Left lung (tissue), 10 donors: Measurements from ENCODE around the gene C10orf90. TPM values are rescaled to one million over a fixed set of nuclear protein-coding genes. Genes with fewer than 3 reads are reported as not detected.

Source experiments
- ATAC-seq: fragments of 200-7000 bp; cut with Tn5 transposase; one replicate; pipeline ENCODE4 v1.9.1; 2020; ENCODE audit warnings: moderate library complexity
- DNase-seq, 4 donors: peaks; one replicate each; pipeline ENCODE4 v3.0.0-alpha.2; 2013 to 2020
- H3K27ac ChIP-seq, 2 donors: fragments of 200-600 bp; sonication (generic) in 1 of 2; one replicate each; pipeline versions ENCODE4 v1.5.0 to v1.8.0; 2020 to 2021
- H3K27me3 ChIP-seq, 2 donors: fragments of 200-600 bp; sonication (generic) in 1 of 2; one replicate each; pipeline versions ENCODE4 v1.5.0 to v1.8.0; 2020 to 2021
- H3K36me3 ChIP-seq, 2 donors: fragments of 200-600 bp; sonication (generic) in 1 of 2; one replicate each; pipeline versions ENCODE4 v1.5.0 to v1.8.0; 2020 to 2021
- H3K4me1 ChIP-seq, 2 donors: fragments of 200-600 bp; one replicate each; pipeline ENCODE4 v1.8.0; 2021
- H3K4me3 ChIP-seq, 2 donors: fragments of 200-600 bp; sonication (generic) in 1 of 2; one replicate each; pipeline versions ENCODE4 v1.5.0 to v1.8.0; 2020 to 2021; ENCODE audit warnings: mild to moderate bottlenecking in 1 of 2
- H3K9me3 ChIP-seq, 2 donors: fragments of 200-600 bp; sonication (generic) in 1 of 2; one replicate each; pipeline versions ENCODE4 v1.5.0 to v1.8.0; 2020 to 2021
- intact Hi-C, 2 donors: fragments of 100-400 bp; cut with DNase I; formaldehyde crosslinking; loops; one replicate each; pipeline versions ENCODE4 v1.11.2 to v1.14.2; 2022
- polyA plus RNA-seq, 6 donors: library from polyadenylated mRNA; unstranded; fragments of 120-200 nt; gene quantifications; one replicate each; pipeline ENCODE4 v1.2.1, GENCODE V29; 2013; ENCODE audit not compliant: insufficient read length in 6 of 6
- total RNA-seq, 2 donors: library from RNA; stranded (reverse); fragmentation: NEBNext Ultra II Directional; extraction: Animal tissue kit (Norgen Biotek cat#: 25700); gene quantifications; one replicate each; pipeline ENCODE4 v1.2.1, GENCODE V29; 2021
- TF ChIP-seq, protein P1 (sequence below), 2 donors: fragments of 200-600 bp; sonication (generic) in 1 of 2; IDR thresholded peaks; one replicate each; pipeline versions ENCODE4 v1.5.0 to v1.8.0; 2021; ENCODE audit warnings: antibody characterized with exemption in 2 of 2
- donor health status: DM: no; HTN: yes; CAD: no.
- donor health status: DM: no; HTN: no; CAD: no.

Gene C10orf90
- total and polyA plus RNA-seq, 8 donors = 12.6 to 29.8 (median 20.5) TPM; not detected in 2

DNA sequence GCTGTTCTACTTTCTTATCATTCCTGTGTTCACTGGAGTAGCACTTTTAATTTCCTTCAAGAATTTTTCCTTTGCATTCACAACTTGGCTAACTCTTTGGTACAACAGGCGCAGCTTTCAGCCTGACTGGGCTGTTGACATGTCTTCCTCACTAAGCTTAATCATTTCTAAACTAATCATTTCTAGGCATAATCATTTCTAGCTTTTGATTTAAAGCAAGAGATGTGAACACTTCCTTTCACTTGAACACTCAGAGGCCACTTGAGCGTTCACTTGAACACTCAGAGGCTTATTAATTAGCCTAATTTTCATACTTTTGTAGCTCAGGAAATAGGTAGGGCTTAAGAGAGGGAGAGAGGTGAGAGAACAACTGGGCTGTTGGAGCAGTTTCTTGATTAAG lies 15.9 kb downstream of the C10orf90 start:
- ATAC-seq = peak; percentile 38
- DNase-seq = no peak
- Histone ChIP-seq H3K4me3 (no peak overlapping the region), H3K36me3 (no peaks in the 10 kb centered on the region), H3K27me3 (no peaks in the 10 kb centered on the region), H3K27ac (no peak overlapping the region), H3K9me3 (no peaks in the 10 kb centered on the region), H3K4me1 (no peaks in the 10 kb centered on the region)
- intact Hi-C loops = no loop called here
- TF ChIP-seq, protein P1, sequence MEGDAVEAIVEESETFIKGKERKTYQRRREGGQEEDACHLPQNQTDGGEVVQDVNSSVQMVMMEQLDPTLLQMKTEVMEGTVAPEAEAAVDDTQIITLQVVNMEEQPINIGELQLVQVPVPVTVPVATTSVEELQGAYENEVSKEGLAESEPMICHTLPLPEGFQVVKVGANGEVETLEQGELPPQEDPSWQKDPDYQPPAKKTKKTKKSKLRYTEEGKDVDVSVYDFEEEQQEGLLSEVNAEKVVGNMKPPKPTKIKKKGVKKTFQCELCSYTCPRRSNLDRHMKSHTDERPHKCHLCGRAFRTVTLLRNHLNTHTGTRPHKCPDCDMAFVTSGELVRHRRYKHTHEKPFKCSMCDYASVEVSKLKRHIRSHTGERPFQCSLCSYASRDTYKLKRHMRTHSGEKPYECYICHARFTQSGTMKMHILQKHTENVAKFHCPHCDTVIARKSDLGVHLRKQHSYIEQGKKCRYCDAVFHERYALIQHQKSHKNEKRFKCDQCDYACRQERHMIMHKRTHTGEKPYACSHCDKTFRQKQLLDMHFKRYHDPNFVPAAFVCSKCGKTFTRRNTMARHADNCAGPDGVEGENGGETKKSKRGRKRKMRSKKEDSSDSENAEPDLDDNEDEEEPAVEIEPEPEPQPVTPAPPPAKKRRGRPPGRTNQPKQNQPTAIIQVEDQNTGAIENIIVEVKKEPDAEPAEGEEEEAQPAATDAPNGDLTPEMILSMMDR (IDR thresholded peaks at IDR 0.05) = no peak

DNA sequence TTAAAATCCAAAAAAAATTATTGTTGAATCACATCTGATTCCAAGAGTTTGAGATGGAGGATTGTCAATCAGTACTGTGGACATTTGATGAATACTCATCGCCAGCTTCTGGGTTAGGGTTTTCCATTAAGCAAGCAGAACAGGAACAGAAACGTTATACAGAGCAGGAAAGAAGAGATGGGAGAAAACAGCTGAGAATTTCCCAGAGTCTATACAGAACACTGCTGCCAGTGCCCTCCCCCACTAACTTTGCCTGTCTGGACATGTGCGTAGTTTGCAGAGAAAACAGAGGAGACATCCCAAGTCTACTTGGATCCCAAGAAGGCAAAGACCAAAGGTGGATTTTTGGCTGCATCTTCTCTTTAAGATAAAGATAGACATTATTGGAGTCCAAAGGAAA lies 19.0 kb downstream of the C10orf90 start:
- Histone ChIP-seq H3K27me3 (no peaks in the 10 kb centered on the region), H3K4me3 (no peak overlapping the region), H3K36me3 (no peaks in the 10 kb centered on the region), H3K4me1 (no peaks in the 10 kb centered on the region), H3K27ac (no peak overlapping the region), H3K9me3 (no peaks in the 10 kb centered on the region)
- DNase-seq = no peak
- no peak for ATAC-seq
- intact Hi-C loops = no loop called here
- TF ChIP-seq, protein P1 (IDR thresholded peaks at IDR 0.05) = no peak

DNA sequence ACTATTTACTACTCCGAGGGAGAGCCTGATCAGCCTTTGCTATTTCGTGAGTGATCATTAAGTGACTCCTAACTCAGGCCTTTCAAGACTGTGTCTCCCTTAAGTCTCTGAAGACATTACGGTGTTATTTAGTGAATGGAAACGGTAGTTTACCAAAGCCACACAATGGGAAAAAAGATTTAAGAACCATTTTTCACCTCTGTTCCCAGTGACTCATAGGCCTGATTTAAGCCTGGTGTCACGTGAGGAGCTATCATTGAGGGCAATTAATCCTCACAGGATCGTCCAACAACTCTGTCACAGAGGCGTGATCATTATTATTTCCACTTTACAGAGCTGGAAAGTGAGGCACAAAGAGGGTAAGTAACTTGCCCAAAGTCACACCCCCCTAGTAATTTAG lies 20.3 kb downstream of the C10orf90 start:
- Histone ChIP-seq H3K4me3 (no peak overlapping the region), H3K9me3 (no peaks in the 10 kb centered on the region), H3K27me3 (no peaks in the 10 kb centered on the region), H3K27ac (no peak overlapping the region), H3K36me3 (no peaks in the 10 kb centered on the region), H3K4me1 (no peaks in the 10 kb centered on the region)
- ATAC-seq = no peak
- TF ChIP-seq, protein P1 (IDR thresholded peaks at IDR 0.05) = no peak
- DNase-seq = no peak
- intact Hi-C loops = no loop called here

GRCh38 chr10:126647116-126647515 lies 23.4 kb downstream of the C10orf90 start:
- intact Hi-C loops = no loop called here
- Histone ChIP-seq H3K4me3 (no peak overlapping the region), H3K27ac (no peak overlapping the region), H3K9me3 (no peaks in the 10 kb centered on the region), H3K27me3 (no peaks in the 10 kb centered on the region), H3K36me3 (no peaks in the 10 kb centered on the region), H3K4me1 (no peaks in the 10 kb centered on the region)
- no peak for DNase-seq
- ATAC-seq = no peak
- TF ChIP-seq, protein P1 (IDR thresholded peaks at IDR 0.05) = no peak

- TF ChIP-seq, protein P1 (IDR thresholded peaks at IDR 0.05) = no peak
- Histone ChIP-seq H3K4me3 (no peak overlapping the region), H3K9me3 (no peaks in the 10 kb centered on the region), H3K36me3 (no peaks in the 10 kb centered on the region), H3K4me1 (no peaks in the 10 kb centered on the region), H3K27me3 (no peaks in the 10 kb centered on the region), H3K27ac (no peak overlapping the region)
- no peak for ATAC-seq
- intact Hi-C loops = no loop called here
- DNase-seq = no peak
Observed at GRCh38 chr10:126646110-126646509, 24.4 kb downstream of the C10orf90 start.
